COR-L47 (cell line): ENCODE data around the gene FAM120B.
"Not testable (repeated sequence)": the region's sequence is repeated elsewhere in the genome, so short reads cannot be mapped to it uniquely, and the experiment has no call there.

Source experiments
- DNase-seq: peaks from one replicate; lab custom pipeline; 2025; lab: John Stamatoyannopoulos, UW

FAM120B gene

GRCh38 chr6:170385506-170385905, 78.9 kb downstream of the FAM120B start:
- DNase-seq: no peak

GRCh38 chr6:170388113-170388512, 81.6 kb downstream of the FAM120B start:
- no peak for DNase-seq

- DNase-seq: no peak
These were observed 86.5 kb downstream of the FAM120B start for GRCh38 chr6:170393033-170393432.

GRCh38 chr6:170393807-170394399, 87.3 kb downstream of the FAM120B start:
- no peak for DNase-seq

- DNase-seq: no peak
These were observed 88.4 kb downstream of the FAM120B start for GRCh38 chr6:170394980-170395379.

- not testable (repeated sequence) for DNase-seq
These were observed 92.3 kb downstream of the FAM120B start for GRCh38 chr6:170398743-170399369.

GRCh38 chr6:170399955-170400558, 93.5 kb downstream of the FAM120B start:
- not testable (repeated sequence) for DNase-seq

GRCh38 chr6:170402318-170403040, 95.9 kb downstream of the FAM120B start:
- no peak for DNase-seq

- no peak for DNase-seq
These were observed 96.9 kb downstream of the FAM120B start for GRCh38 chr6:170403451-170403850.

GRCh38 chr6:170404036-170404435, 97.5 kb downstream of the FAM120B start:
- no peak for DNase-seq

- no peak for DNase-seq
These were observed 98.1 kb downstream of the FAM120B start for GRCh38 chr6:170404697-170405096.

- DNase-seq: no peak
These were observed 98.9 kb downstream of the FAM120B start for GRCh38 chr6:170405311-170405975.

GRCh38 chr6:170407200-170407599, 100.6 kb downstream of the FAM120B start:
- DNase-seq: no peak

- DNase-seq: no peak
These were observed 101.4 kb downstream of the FAM120B start for GRCh38 chr6:170407932-170408331.

- not testable (repeated sequence) for DNase-seq
These were observed 103.2 kb downstream of the FAM120B start for GRCh38 chr6:170409746-170410145.

GRCh38 chr6:170410241-170410640, 103.7 kb downstream of the FAM120B start:
- no peak for DNase-seq

GRCh38 chr6:170415318-170415717, 108.8 kb downstream of the FAM120B start:
- DNase-seq: no peak

GRCh38 chr6:170416303-170416702, 109.7 kb downstream of the FAM120B start:
- no peak for DNase-seq

GRCh38 chr6:170416959-170417606, 110.5 kb downstream of the FAM120B start:
- DNase-seq: no peak

GRCh38 chr6:170417881-170418280, 111.3 kb downstream of the FAM120B start:
- no peak for DNase-seq

GRCh38 chr6:170420283-170420682, 113.7 kb downstream of the FAM120B start:
- DNase-seq: no peak
